GM23338 (cell line): ENCODE results near the gene DYTN.

Experiments used
- EZH2 ChIP-seq: fragments of 200-600 bp; sonication (generic); IDR thresholded peaks from one replicate; pipeline ENCODE4 v1.8.0; 2017; ENCODE audit warnings: antibody characterized with exemption, mild to moderate bottlenecking, low read depth; ENCODE audit not compliant: unreplicated experiment
- EZH2phosphoT487 ChIP-seq: fragments of 200-600 bp; sonication (generic); IDR thresholded peaks from one replicate; pipeline ENCODE4 v1.8.1; 2018; ENCODE audit warnings: antibody characterized with exemption; ENCODE audit not compliant: unreplicated experiment
- JUNB ChIP-seq: IDR thresholded peaks from one replicate; pipeline ENCODE4 v1.6.1; 2016; ENCODE audit warnings: antibody characterized with exemption; ENCODE audit not compliant: unreplicated experiment
- POLR2AphosphoS5 ChIP-seq: IDR thresholded peaks from 2 replicates; pipeline ENCODE4 v1.6.1; 2016; ENCODE audit warnings: antibody characterized with exemption, low read depth
- ZNF114 ChIP-seq: fragments of 250-450 bp; sonication (Bioruptor Pico); IDR thresholded peaks from 2 replicates; pipeline ENCODE4 v1.5.0; 2020; ENCODE audit warnings: mild to moderate bottlenecking, moderate library complexity
- ZNF331 ChIP-seq: fragments of 250-450 bp; sonication (Bioruptor Pico); IDR thresholded peaks from 2 replicates; pipeline ENCODE4 v1.5.0; 2020; ENCODE audit warnings: low read depth, mild to moderate bottlenecking, moderate library complexity
- TF ChIP-seq, protein P1 (sequence below), 2 experiments: fragments of 200-600 bp in 1 of 2; sonication (generic) in 1 of 2; conservative IDR thresholded peaks; 2 replicates each; pipeline versions ENCODE4 v1.5.1 to v1.6.1; 2016 to 2017; ENCODE audit warnings: antibody characterized with exemption in 2 of 2, low read depth in 2 of 2, mild to moderate bottlenecking in 2 of 2, moderate library complexity in 1 of 2
- TF ChIP-seq, protein P2 (sequence below): IDR thresholded peaks from one replicate; pipeline ENCODE4 v1.6.1; 2018; ENCODE audit warnings: antibody characterized with exemption; ENCODE audit not compliant: unreplicated experiment
- TF ChIP-seq, protein P3 (sequence below): fragments of 250-450 bp; sonication (Bioruptor Pico); IDR thresholded peaks from 2 replicates; pipeline ENCODE4 v1.5.0; 2020; ENCODE audit warnings: mild to moderate bottlenecking, moderate library complexity

- TF ChIP-seq, protein P1, sequence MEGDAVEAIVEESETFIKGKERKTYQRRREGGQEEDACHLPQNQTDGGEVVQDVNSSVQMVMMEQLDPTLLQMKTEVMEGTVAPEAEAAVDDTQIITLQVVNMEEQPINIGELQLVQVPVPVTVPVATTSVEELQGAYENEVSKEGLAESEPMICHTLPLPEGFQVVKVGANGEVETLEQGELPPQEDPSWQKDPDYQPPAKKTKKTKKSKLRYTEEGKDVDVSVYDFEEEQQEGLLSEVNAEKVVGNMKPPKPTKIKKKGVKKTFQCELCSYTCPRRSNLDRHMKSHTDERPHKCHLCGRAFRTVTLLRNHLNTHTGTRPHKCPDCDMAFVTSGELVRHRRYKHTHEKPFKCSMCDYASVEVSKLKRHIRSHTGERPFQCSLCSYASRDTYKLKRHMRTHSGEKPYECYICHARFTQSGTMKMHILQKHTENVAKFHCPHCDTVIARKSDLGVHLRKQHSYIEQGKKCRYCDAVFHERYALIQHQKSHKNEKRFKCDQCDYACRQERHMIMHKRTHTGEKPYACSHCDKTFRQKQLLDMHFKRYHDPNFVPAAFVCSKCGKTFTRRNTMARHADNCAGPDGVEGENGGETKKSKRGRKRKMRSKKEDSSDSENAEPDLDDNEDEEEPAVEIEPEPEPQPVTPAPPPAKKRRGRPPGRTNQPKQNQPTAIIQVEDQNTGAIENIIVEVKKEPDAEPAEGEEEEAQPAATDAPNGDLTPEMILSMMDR (conservative IDR thresholded peaks at IDR 0.05; ENCODE audit: low read depth in 2 of 2), result no peak
- TF ChIP-seq EZH2 (no peak), POLR2AphosphoS5 (no peak), EZH2phosphoT487 (no peak), JUNB (no peak), ZNF114 (CRISPR knock-in tag) (no peak), ZNF331 (no peak)
- TF ChIP-seq, protein P2, sequence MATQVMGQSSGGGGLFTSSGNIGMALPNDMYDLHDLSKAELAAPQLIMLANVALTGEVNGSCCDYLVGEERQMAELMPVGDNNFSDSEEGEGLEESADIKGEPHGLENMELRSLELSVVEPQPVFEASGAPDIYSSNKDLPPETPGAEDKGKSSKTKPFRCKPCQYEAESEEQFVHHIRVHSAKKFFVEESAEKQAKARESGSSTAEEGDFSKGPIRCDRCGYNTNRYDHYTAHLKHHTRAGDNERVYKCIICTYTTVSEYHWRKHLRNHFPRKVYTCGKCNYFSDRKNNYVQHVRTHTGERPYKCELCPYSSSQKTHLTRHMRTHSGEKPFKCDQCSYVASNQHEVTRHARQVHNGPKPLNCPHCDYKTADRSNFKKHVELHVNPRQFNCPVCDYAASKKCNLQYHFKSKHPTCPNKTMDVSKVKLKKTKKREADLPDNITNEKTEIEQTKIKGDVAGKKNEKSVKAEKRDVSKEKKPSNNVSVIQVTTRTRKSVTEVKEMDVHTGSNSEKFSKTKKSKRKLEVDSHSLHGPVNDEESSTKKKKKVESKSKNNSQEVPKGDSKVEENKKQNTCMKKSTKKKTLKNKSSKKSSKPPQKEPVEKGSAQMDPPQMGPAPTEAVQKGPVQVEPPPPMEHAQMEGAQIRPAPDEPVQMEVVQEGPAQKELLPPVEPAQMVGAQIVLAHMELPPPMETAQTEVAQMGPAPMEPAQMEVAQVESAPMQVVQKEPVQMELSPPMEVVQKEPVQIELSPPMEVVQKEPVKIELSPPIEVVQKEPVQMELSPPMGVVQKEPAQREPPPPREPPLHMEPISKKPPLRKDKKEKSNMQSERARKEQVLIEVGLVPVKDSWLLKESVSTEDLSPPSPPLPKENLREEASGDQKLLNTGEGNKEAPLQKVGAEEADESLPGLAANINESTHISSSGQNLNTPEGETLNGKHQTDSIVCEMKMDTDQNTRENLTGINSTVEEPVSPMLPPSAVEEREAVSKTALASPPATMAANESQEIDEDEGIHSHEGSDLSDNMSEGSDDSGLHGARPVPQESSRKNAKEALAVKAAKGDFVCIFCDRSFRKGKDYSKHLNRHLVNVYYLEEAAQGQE, result no peak
- TF ChIP-seq, protein P3, sequence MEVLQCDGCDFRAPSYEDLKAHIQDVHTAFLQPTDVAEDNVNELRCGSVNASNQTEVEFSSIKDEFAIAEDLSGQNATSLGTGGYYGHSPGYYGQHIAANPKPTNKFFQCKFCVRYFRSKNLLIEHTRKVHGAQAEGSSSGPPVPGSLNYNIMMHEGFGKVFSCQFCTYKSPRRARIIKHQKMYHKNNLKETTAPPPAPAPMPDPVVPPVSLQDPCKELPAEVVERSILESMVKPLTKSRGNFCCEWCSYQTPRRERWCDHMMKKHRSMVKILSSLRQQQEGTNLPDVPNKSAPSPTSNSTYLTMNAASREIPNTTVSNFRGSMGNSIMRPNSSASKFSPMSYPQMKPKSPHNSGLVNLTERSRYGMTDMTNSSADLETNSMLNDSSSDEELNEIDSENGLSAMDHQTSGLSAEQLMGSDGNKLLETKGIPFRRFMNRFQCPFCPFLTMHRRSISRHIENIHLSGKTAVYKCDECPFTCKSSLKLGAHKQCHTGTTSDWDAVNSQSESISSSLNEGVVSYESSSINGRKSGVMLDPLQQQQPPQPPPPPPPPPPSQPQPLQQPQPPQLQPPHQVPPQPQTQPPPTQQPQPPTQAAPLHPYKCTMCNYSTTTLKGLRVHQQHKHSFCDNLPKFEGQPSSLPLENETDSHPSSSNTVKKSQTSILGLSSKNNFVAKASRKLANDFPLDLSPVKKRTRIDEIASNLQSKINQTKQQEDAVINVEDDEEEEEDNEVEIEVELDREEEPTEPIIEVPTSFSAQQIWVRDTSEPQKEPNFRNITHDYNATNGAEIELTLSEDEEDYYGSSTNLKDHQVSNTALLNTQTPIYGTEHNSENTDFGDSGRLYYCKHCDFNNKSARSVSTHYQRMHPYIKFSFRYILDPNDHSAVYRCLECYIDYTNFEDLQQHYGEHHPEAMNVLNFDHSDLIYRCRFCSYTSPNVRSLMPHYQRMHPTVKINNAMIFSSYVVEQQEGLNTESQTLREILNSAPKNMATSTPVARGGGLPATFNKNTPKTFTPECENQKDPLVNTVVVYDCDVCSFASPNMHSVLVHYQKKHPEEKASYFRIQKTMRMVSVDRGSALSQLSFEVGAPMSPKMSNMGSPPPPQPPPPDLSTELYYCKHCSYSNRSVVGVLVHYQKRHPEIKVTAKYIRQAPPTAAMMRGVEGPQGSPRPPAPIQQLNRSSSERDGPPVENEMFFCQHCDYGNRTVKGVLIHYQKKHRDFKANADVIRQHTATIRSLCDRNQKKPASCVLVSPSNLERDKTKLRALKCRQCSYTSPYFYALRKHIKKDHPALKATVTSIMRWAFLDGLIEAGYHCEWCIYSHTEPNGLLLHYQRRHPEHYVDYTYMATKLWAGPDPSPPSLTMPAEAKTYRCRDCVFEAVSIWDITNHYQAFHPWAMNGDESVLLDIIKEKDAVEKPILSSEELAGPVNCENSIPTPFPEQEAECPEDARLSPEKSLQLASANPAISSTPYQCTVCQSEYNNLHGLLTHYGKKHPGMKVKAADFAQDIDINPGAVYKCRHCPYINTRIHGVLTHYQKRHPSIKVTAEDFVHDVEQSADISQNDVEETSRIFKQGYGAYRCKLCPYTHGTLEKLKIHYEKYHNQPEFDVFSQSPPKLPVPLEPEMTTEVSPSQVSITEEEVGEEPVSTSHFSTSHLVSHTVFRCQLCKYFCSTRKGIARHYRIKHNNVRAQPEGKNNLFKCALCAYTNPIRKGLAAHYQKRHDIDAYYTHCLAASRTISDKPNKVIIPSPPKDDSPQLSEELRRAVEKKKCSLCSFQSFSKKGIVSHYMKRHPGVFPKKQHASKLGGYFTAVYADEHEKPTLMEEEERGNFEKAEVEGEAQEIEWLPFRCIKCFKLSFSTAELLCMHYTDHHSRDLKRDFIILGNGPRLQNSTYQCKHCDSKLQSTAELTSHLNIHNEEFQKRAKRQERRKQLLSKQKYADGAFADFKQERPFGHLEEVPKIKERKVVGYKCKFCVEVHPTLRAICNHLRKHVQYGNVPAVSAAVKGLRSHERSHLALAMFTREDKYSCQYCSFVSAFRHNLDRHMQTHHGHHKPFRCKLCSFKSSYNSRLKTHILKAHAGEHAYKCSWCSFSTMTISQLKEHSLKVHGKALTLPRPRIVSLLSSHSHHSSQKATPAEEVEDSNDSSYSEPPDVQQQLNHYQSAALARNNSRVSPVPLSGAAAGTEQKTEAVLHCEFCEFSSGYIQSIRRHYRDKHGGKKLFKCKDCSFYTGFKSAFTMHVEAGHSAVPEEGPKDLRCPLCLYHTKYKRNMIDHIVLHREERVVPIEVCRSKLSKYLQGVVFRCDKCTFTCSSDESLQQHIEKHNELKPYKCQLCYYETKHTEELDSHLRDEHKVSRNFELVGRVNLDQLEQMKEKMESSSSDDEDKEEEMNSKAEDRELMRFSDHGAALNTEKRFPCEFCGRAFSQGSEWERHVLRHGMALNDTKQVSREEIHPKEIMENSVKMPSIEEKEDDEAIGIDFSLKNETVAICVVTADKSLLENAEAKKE (CRISPR knock-in tag), result no peak
Measured at GRCh38 chr2:206700156-206700555, 18.0 kb downstream of the DYTN start.
